ENCODE results near the gene ZNF862. TPM values are rescaled to one million over a fixed set of nuclear protein-coding genes. Genes with fewer than 3 reads are reported as not detected.
"Not testable (repeated sequence)": the region's sequence is repeated elsewhere in the genome, so short reads cannot be mapped to it uniquely, and the experiment has no call there.

The ZNF862 gene
- total and polyA plus RNA-seq, 2 experiments from 2014 or later: 0.94 to 2.3 TPM

DNA sequence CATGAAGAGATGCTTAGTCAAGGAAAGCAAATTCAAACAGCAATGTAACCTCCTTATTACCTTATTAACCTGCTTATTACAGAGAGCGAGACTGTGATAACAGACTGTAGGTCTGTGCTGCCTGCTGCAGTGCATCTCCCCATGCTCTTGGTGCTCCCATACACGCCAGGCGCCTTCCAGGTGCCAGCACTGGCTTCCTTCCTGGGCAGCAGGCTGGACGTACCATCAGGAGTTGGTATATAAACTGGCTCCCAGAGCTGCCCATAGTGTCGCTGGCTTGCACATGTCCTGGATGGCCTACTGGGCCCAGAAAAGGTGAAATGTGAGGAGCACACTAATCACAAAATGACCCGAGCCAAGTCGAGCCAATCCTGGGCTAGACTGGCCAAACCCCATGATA lies 49.1 kb downstream of the ZNF862 start (continued):
- TF ChIP-seq, protein P1, sequence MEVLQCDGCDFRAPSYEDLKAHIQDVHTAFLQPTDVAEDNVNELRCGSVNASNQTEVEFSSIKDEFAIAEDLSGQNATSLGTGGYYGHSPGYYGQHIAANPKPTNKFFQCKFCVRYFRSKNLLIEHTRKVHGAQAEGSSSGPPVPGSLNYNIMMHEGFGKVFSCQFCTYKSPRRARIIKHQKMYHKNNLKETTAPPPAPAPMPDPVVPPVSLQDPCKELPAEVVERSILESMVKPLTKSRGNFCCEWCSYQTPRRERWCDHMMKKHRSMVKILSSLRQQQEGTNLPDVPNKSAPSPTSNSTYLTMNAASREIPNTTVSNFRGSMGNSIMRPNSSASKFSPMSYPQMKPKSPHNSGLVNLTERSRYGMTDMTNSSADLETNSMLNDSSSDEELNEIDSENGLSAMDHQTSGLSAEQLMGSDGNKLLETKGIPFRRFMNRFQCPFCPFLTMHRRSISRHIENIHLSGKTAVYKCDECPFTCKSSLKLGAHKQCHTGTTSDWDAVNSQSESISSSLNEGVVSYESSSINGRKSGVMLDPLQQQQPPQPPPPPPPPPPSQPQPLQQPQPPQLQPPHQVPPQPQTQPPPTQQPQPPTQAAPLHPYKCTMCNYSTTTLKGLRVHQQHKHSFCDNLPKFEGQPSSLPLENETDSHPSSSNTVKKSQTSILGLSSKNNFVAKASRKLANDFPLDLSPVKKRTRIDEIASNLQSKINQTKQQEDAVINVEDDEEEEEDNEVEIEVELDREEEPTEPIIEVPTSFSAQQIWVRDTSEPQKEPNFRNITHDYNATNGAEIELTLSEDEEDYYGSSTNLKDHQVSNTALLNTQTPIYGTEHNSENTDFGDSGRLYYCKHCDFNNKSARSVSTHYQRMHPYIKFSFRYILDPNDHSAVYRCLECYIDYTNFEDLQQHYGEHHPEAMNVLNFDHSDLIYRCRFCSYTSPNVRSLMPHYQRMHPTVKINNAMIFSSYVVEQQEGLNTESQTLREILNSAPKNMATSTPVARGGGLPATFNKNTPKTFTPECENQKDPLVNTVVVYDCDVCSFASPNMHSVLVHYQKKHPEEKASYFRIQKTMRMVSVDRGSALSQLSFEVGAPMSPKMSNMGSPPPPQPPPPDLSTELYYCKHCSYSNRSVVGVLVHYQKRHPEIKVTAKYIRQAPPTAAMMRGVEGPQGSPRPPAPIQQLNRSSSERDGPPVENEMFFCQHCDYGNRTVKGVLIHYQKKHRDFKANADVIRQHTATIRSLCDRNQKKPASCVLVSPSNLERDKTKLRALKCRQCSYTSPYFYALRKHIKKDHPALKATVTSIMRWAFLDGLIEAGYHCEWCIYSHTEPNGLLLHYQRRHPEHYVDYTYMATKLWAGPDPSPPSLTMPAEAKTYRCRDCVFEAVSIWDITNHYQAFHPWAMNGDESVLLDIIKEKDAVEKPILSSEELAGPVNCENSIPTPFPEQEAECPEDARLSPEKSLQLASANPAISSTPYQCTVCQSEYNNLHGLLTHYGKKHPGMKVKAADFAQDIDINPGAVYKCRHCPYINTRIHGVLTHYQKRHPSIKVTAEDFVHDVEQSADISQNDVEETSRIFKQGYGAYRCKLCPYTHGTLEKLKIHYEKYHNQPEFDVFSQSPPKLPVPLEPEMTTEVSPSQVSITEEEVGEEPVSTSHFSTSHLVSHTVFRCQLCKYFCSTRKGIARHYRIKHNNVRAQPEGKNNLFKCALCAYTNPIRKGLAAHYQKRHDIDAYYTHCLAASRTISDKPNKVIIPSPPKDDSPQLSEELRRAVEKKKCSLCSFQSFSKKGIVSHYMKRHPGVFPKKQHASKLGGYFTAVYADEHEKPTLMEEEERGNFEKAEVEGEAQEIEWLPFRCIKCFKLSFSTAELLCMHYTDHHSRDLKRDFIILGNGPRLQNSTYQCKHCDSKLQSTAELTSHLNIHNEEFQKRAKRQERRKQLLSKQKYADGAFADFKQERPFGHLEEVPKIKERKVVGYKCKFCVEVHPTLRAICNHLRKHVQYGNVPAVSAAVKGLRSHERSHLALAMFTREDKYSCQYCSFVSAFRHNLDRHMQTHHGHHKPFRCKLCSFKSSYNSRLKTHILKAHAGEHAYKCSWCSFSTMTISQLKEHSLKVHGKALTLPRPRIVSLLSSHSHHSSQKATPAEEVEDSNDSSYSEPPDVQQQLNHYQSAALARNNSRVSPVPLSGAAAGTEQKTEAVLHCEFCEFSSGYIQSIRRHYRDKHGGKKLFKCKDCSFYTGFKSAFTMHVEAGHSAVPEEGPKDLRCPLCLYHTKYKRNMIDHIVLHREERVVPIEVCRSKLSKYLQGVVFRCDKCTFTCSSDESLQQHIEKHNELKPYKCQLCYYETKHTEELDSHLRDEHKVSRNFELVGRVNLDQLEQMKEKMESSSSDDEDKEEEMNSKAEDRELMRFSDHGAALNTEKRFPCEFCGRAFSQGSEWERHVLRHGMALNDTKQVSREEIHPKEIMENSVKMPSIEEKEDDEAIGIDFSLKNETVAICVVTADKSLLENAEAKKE (CRISPR knock-in tag; IDR thresholded peaks at IDR 0.05): no peak
- TF ChIP-seq, protein P2, sequence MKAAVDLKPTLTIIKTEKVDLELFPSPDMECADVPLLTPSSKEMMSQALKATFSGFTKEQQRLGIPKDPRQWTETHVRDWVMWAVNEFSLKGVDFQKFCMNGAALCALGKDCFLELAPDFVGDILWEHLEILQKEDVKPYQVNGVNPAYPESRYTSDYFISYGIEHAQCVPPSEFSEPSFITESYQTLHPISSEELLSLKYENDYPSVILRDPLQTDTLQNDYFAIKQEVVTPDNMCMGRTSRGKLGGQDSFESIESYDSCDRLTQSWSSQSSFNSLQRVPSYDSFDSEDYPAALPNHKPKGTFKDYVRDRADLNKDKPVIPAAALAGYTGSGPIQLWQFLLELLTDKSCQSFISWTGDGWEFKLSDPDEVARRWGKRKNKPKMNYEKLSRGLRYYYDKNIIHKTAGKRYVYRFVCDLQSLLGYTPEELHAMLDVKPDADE (IDR thresholded peaks at IDR 0.05): no peak
- TF ChIP-seq, protein P3, sequence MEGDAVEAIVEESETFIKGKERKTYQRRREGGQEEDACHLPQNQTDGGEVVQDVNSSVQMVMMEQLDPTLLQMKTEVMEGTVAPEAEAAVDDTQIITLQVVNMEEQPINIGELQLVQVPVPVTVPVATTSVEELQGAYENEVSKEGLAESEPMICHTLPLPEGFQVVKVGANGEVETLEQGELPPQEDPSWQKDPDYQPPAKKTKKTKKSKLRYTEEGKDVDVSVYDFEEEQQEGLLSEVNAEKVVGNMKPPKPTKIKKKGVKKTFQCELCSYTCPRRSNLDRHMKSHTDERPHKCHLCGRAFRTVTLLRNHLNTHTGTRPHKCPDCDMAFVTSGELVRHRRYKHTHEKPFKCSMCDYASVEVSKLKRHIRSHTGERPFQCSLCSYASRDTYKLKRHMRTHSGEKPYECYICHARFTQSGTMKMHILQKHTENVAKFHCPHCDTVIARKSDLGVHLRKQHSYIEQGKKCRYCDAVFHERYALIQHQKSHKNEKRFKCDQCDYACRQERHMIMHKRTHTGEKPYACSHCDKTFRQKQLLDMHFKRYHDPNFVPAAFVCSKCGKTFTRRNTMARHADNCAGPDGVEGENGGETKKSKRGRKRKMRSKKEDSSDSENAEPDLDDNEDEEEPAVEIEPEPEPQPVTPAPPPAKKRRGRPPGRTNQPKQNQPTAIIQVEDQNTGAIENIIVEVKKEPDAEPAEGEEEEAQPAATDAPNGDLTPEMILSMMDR (conservative IDR thresholded peaks at IDR 0.05; ENCODE audit: low read depth in 2 of 2): no peak

DNA sequence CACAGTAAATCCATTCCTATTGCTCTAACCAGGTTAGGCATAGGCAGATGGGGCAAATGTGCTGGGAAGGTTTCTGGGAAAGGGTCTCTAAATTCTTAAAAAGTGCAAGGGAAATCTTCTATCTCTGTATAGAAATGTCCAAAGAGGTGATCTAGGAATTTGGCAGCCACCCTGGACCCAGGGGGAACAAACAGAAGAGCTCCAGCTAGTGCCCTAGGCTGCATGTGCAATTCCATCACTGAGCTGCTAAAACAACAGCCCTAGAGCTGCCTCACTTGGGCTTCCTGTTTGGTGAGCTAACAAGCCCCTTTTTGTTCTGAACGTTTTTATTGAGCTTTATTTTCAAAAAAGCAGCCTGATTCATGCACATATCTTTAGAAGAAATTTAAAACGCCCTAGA lies 52.5 kb downstream of the ZNF862 start:
- not testable (repeated sequence) for H3K9me3 Mint-ChIP-seq; ATAC-seq; H3F3A ChIP-seq (replicated peaks; ENCODE audit: low read depth); H3K36me3 ChIP-seq (ENCODE audit: insufficient read depth); H3K4me1 Mint-ChIP-seq; DNase-seq (ENCODE audit: low spot score); H3K79me2 ChIP-seq (replicated peaks; ENCODE audit: insufficient read depth); H4K20me1 ChIP-seq (replicated peaks; ENCODE audit: insufficient read depth); H3K4me2 ChIP-seq; H3K36me3 Mint-ChIP-seq (ENCODE audit: low read depth); H3K27ac Mint-ChIP-seq; H3K27me3 Mint-ChIP-seq (ENCODE audit: insufficient read depth, low read depth, poor library complexity); H3K4me3 Mint-ChIP-seq; H3K9me2 ChIP-seq (ENCODE audit: insufficient read depth); H3K27me3 ChIP-seq (ENCODE audit: insufficient read depth); H3K27ac ChIP-seq (ENCODE audit: low read depth); H3K4me1 ChIP-seq (ENCODE audit: insufficient read depth); H2AFZ ChIP-seq; H3K4me3 ChIP-seq

DNA sequence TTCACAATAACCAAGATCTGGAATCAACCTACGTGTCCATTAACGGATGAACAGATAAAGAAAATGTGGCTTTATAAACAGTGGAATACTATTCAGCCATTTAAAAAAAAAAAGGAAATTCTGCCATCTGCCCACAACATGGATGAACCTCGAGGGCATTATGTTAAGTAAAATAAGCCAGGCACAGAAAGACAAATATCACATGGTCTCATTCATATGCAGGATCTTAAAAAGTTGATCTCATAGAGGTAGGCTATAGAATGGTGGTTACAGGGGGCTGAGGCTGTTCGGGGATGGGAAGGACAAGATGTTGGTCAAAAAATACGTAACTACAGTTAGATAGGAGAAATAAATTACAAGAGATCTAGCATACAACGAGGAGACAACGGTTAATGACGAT lies 56.8 kb downstream of the ZNF862 start:
- H3K79me2 ChIP-seq (replicated peaks; ENCODE audit: insufficient read depth); H3K4me1 ChIP-seq (ENCODE audit: insufficient read depth); H3K4me3 Mint-ChIP-seq; H3K9me3 Mint-ChIP-seq; H3F3A ChIP-seq (replicated peaks; ENCODE audit: low read depth); H2AFZ ChIP-seq; H4K20me1 ChIP-seq (replicated peaks; ENCODE audit: insufficient read depth); H3K4me1 Mint-ChIP-seq; H3K4me2 ChIP-seq; H3K27ac ChIP-seq (ENCODE audit: low read depth); DNase-seq (ENCODE audit: low spot score); H3K27me3 ChIP-seq (ENCODE audit: insufficient read depth); H3K4me3 ChIP-seq; H3K27me3 Mint-ChIP-seq (ENCODE audit: insufficient read depth, low read depth, poor library complexity); H3K36me3 Mint-ChIP-seq (ENCODE audit: low read depth); H3K27ac Mint-ChIP-seq; H3K36me3 ChIP-seq (ENCODE audit: insufficient read depth); H3K9me2 ChIP-seq (ENCODE audit: insufficient read depth); ATAC-seq: not testable (repeated sequence)

DNA sequence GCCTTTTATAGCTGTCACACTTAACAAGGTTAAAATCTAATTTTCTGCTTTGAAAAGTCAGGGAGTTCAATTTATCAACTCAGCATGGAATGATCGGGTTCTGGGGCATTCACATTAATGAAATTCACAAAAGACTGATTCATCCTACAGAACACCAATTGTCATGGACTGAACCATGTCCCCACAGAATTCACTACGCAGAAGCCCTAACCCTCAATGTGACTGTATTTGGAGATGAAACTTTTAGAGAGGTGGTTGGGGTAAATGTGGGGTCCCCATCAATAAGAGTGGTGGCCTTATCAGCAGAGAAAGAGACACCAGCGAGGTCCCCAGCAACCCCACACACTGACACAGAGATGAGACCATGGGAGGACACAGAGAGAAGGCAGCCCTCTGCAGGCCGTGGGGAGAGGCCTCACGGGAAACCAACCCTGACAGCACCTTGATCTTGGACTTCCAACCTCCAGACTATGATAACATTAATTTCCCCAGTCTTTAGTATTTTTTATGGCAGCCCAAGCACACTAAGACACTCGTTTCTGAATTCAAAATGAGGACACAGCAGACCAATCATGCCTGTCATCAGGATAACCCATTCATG lies 69.7 kb downstream of the ZNF862 start:
- not testable (repeated sequence) for H3K4me2 ChIP-seq

More for the DNA sequence above, 69.7 kb downstream of the ZNF862 start:
- H3K4me3 ChIP-seq; H3K4me1 ChIP-seq (ENCODE audit: insufficient read depth); H3K27ac Mint-ChIP-seq; H3K27ac ChIP-seq (ENCODE audit: low read depth); H3K27me3 Mint-ChIP-seq (ENCODE audit: insufficient read depth, low read depth, poor library complexity); H3K27me3 ChIP-seq (ENCODE audit: insufficient read depth); H3K9me2 ChIP-seq (ENCODE audit: insufficient read depth); H3K79me2 ChIP-seq (replicated peaks; ENCODE audit: insufficient read depth); H3K36me3 ChIP-seq (ENCODE audit: insufficient read depth); H3K4me3 Mint-ChIP-seq; H3K4me1 Mint-ChIP-seq; DNase-seq (ENCODE audit: low spot score); H3K36me3 Mint-ChIP-seq (ENCODE audit: low read depth); H3F3A ChIP-seq (replicated peaks; ENCODE audit: low read depth); H2AFZ ChIP-seq; H4K20me1 ChIP-seq (replicated peaks; ENCODE audit: insufficient read depth); H3K9me3 Mint-ChIP-seq: not testable (repeated sequence)
- peak; percentile 68 for ATAC-seq
